T-helper 2 cell (primary cell): Measurements from ENCODE around the gene MFSD2B.
"Not testable (repeated sequence)": the region's sequence is repeated elsewhere in the genome, so short reads cannot be mapped to it uniquely, and the experiment has no call there.

Experiments
- DNase-seq, 5 experiments: peaks; one replicate each; pipeline versions ENCODE4 v3.0.0 to v3.0.0-alpha.2; 2012 to 2022

Gene MFSD2B

GRCh38 chr2:24020244-24020643, 10.4 kb downstream of the MFSD2B start:
- DNase-seq = no peak

- peak in 1 of 5 experiments; percentile 21 for DNase-seq
These were observed 11.5 kb downstream of the MFSD2B start for GRCh38 chr2:24021122-24021998.

GRCh38 chr2:24022324-24022974, 12.6 kb downstream of the MFSD2B start:
- no peak for DNase-seq

- no peak for DNase-seq
These were observed 13.2 kb downstream of the MFSD2B start for GRCh38 chr2:24022975-24023575.

GRCh38 chr2:24024018-24024417, 14.1 kb downstream of the MFSD2B start:
- DNase-seq = no peak

GRCh38 chr2:24024996-24025663, 15.2 kb downstream of the MFSD2B start:
- no peak for DNase-seq

GRCh38 chr2:24026233-24026632, 16.3 kb downstream of the MFSD2B start:
- DNase-seq = no peak

- no peak for DNase-seq
These were observed 29.1 kb downstream of the MFSD2B start for GRCh38 chr2:24038786-24039499.

- DNase-seq = no peak
These were observed 30.6 kb downstream of the MFSD2B start for GRCh38 chr2:24040511-24040910.

- DNase-seq = not testable (repeated sequence)
These were observed 33.2 kb downstream of the MFSD2B start for GRCh38 chr2:24043133-24043532.

GRCh38 chr2:24045511-24046508, 35.9 kb downstream of the MFSD2B start:
- no peak for DNase-seq

- no peak for DNase-seq
These were observed 36.7 kb downstream of the MFSD2B start for GRCh38 chr2:24046599-24046929.

- peak; percentile 82 to 99 (median 92) for DNase-seq
These were observed 37.2 kb downstream of the MFSD2B start, which contains the start of gene WDCP for GRCh38 chr2:24046930-24047702. Gene WDCP (minus strand): TSS chr2:24047391. CDS start chr2:24039494, 7,897 bp downstream.

GRCh38 chr2:24047703-24048033, 37.8 kb downstream of the MFSD2B start:
- no peak for DNase-seq

GRCh38 chr2:24048769-24049484, 39.0 kb downstream of the MFSD2B start:
- peak in 1 of 5 experiments; percentile 22 for DNase-seq

- peak; percentile 25 to 66 (median 47) for DNase-seq
These were observed 39.7 kb downstream of the MFSD2B start, which contains the start of gene FKBP1B for GRCh38 chr2:24049485-24050021. Gene FKBP1B (plus strand): TSS chr2:24049741. CDS start chr2:24049850, 109 bp downstream.

GRCh38 chr2:24050041-24050979, 40.4 kb downstream of the MFSD2B start:
- DNase-seq = peak in 1 of 5 experiments; percentile 6

- DNase-seq = no peak
These were observed 41.9 kb downstream of the MFSD2B start for GRCh38 chr2:24051833-24052232.
